IPS-18c (cell line): ENCODE measurements around the gene SF3B4.

Source experiments
- H3K4me3 ChIP-seq: 2 replicates; pipeline ENCODE4 v1.7.0; 2013; ENCODE audit warnings: low read depth, mild to moderate bottlenecking, low read length, moderate library complexity; ENCODE audit not compliant: insufficient read depth
- H3K9me3 ChIP-seq: one replicate; pipeline ENCODE4 v1.6.1; 2013; ENCODE audit warnings: mild to moderate bottlenecking, low read length, moderate library complexity; ENCODE audit not compliant: control insufficient read depth, insufficient read depth

SF3B4 gene

GRCh38 chr1:149883598-149884247 lies 43.9 kb downstream of the SF3B4 start:
- Histone ChIP-seq H3K9me3 (no peaks in the 10 kb centered on the region), H3K4me3 (no peak overlapping the region)

DNA sequence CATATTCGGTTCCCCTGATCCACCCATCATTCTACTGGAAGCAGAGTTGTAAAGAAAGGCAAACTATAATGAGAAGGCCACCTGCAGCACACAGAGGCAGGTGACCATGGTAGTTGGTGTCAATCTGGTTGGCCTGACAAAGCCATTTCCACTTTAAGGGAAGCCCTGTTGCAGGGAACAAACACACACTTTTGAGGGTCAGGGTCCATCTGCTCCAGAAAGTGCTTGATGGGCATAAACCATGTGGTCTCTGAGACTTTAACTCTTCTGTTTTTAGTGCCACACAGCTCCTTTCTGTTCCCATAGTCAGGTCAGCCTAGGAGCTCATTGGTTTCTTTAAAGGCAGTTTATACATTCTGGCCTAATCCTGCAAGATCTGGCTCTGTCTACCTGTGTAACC lies 45.7 kb downstream of the SF3B4 start:
- no peak overlapping the region for H3K4me3 ChIP-seq
- H3K9me3 ChIP-seq, result no peaks in the 10 kb centered on the region

- H3K9me3 ChIP-seq, result no peaks in the 10 kb centered on the region
- H3K4me3 ChIP-seq, result no peak overlapping the region
Measured at GRCh38 chr1:149879556-149879955, 48.0 kb downstream of the SF3B4 start.

DNA sequence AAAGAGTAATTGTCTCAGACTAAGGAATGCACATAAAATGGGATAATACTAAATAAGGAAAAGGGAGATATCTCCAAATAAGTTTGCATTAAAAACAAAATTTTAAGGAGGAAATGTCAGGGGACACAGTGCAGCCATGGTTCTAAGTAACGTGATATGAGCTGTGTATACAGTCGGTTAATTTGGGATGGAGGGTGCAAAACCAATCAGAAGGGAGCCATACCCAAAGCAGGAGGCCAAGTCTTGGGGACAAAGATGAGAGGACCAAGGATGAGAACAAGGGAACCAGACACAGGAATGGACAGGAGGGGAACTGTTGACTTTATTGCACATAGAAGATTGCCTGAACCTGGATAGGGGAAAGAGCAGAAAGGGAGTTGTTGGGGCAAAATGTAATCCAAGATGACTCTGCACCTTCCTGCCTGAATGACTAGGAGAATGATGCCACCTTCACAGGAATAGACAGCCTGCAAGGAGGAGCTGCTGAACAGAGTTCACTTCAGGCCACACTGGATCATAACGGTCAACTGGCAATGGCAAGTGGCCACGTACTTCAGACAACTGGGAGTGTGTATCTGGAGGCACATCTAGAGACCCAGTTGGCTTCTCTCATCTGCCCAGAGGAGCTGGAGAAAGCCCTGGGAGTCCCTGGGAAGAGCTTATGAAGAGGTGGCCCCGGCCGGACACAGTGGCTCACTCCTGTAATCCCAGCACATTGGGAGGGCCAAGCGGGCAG lies 50.2 kb downstream of the SF3B4 start:
- Histone ChIP-seq H3K4me3 (no peak overlapping the region), H3K9me3 (no peaks in the 10 kb centered on the region)
